ENCODE measurements around the gene UPK1B. TPM values are rescaled to one million over a fixed set of nuclear protein-coding genes. Genes with fewer than 3 reads are reported as not detected.
A peak's percentile ranks its signal among the peaks of the same experiment; 100 is the strongest.

Gene UPK1B
- total RNA-seq, 1 experiment from 2014 or later, result not detected

DNA sequence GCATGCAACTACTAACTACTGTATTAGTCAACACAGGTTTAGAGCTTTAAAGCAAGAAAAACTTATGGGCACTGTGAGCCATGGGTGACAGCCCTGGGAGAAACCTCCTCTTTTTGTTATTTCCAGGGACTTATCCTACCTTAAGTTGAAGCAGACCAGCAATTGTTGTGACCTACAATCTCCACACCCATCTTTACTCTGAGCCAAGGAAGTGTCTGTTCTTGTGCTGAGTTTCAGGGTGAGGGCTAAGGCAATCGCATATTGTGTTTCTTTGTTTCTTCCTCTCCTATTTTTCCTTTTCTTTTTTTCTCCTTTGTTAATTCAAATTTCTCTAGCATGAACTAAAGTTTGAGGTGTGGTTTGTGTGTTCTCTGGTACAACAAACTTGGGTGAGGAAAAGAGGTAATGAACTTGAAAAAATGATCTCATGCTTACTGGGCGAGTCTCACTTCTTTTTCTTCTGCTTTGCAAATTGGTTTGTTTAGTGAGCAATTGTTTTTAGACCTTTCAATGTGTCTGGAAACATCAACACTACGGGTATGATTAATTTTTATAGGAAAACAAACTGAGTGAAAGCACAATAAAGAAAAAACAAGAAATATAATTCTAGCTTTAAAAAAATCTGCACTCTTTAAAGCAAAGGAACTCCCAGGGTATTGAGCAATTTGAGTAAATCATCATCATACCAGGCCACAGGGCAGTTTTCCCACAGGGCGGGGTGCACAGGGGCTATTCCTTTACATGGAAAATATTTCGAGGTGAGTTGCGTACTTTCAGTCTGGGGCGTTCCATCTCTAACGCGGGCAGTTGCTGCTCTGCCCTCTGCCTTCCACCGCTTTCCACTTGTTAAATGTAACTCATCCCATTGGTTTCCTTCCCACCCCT is 2.7 kb downstream of the UPK1B start:
- DNase-seq (ENCODE audit: low read depth), result no peak

DNA sequence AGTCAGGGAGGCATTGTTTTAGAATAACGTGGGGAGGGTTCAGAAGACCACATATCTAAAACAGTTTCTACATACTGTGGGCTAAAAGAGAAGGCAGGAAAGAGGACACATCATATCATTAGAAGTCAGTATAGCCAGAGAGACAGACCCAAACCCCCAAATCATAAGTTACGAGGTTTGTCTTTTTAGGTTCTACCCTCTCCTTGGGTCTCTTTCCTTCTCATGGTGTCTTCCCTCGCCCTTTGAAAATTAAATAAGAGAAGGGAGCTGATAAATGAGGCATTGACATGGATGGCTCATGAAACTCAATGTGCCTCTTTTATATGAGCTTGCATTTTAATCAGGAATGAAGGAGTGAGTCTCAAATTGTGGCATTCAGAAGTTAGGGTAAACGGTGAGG is 3.4 kb downstream of the UPK1B start:
- DNase-seq (ENCODE audit: low read depth), result no peak

DNA sequence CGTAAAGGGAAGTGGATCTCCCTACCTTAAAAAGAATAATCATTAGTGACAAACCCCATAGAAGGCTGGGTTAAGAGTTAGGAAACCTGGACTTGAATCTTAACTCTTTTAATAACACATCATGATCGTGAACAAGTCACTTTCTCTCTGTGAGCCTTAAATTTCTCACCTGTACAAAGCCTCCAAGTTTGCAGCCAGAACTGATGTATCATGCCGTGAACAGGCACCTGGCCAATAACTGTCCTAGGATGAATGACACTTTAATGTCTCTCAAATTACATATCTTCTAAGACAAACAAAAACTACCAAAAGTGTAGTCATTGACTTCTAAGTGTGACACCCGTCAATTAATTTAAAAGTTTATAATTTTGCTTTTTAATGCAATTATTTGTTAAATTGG is 3.9 kb downstream of the UPK1B start:
- no peak for DNase-seq (ENCODE audit: low read depth)

- no peak for DNase-seq (ENCODE audit: low read depth)
Measured at GRCh38 chr3:119181765-119182164, 8.4 kb downstream of the UPK1B start.

- no peak for DNase-seq (ENCODE audit: low read depth)
Measured at GRCh38 chr3:119184111-119184510, 10.7 kb downstream of the UPK1B start.

DNA sequence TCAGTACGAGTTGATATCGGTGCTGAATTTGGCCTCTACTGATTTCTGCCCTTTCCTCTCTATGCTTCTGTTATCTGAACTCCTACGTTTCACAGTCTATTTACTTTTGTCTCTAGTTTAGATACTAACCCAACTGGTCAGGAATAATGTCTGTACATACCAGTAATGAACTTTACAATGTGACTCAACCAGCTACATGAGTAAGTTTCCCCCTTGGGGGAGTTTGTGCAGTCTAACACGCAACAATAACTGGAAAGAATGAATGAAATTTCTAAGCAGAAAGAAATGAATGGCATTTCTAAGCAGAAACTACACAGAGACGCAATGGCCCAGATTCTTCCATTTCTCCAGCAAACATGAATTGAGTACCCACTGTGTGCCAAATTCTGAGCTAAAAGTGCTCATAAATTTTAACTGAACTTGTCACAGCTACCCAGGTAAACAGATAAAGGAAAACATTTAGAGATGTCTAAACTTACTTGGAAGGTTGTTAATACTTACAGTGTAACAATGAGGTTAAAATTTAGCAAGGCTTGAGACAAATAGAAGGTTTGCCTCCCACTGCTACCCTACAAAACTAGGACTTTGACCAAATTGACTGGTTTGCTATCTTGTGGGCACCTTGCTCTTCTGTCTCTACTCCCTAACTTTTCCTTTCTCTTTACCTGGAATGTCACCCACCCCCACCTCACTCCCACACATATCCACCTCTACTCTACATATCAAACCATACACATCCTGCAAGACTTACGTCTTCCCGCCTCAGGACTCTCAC is 11.6 kb downstream of the UPK1B start:
- no peak for DNase-seq (ENCODE audit: low read depth)

- no peak for DNase-seq (ENCODE audit: low read depth)
Measured at GRCh38 chr3:119187266-119187665, 13.9 kb downstream of the UPK1B start.

- no peak for DNase-seq (ENCODE audit: low read depth)
Measured at GRCh38 chr3:119191800-119192199, 18.4 kb downstream of the UPK1B start.

DNA sequence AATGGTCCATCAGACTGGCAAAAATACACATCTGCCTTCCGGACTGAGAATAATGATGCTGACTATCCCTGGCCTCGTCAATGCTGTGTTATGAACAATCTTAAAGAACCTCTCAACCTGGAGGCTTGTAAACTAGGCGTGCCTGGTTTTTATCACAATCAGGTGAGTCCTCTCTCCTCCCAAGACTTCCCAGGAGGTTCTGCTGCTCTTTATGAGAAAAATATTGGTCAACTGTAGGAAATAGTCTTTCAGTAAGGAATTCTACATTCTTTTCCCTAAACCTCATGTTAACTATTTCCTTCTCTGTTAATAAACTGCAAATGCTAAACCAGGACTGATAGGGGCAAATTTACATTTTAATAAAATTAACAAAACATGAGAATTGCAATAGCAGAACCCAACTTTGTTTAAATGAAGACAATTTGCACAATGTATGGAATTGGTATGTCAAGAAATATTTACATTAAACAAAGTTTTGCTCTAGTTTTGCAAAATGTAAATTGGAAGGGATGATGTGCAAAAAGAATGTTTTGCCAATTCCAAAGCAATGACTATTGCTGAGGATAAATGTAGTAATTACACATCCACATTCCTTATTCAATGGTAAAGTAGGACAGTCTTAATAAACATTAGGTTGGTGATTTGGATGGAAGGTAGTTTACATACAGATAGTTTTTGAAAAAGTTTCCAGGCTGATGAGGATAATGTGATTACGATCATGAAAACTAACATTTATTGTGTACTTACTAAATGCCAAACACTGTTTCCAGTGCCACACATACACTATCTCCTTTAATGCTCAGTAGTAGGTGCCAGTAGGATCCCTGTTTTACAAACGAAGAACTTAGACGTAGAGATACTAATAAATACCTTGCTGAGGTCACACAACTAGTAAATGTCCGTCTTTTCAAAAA is 21.1 kb downstream of the UPK1B start:
- DNase-seq (ENCODE audit: low read depth), result no peak

DNA sequence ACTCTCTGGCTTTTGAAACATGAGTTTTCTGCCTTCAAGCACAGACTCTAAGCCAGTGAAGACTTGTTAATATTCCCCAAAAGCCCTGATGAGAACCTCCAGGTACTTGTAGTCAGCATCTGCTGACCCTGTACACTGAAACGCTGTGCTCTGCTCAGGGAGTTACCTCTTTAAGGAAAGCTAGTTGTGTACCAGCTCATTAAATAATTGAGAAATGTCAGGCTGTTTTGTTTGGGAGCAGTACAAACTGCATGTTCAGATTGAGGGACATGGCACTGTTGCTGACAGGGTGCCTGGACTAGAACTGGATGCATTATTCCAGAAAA is 21.7 kb downstream of the UPK1B start:
- no peak for DNase-seq (ENCODE audit: low read depth)

DNA sequence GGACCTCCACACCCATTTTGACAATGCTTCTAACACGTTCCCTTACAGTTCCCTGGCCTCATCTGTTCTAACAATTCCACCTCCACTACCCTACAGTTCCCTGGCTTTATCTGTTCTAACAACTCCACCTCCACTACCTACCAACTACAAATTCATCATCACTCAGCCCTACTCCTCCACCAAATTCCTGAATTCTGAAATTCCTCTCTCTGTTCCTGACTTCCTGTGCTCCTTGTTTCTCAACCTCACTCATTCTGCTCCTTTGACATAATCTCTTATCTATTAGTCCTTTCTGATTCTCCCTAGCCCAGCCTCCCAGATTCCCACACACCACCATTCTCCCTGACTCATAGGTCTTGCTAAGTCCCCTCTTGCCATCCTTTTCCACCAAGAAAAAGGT is 22.5 kb downstream of the UPK1B start:
- DNase-seq (ENCODE audit: low read depth), result peak; percentile 15

- DNase-seq (ENCODE audit: low read depth), result no peak
Measured at GRCh38 chr3:119205209-119205608, 31.8 kb downstream of the UPK1B start.

DNA sequence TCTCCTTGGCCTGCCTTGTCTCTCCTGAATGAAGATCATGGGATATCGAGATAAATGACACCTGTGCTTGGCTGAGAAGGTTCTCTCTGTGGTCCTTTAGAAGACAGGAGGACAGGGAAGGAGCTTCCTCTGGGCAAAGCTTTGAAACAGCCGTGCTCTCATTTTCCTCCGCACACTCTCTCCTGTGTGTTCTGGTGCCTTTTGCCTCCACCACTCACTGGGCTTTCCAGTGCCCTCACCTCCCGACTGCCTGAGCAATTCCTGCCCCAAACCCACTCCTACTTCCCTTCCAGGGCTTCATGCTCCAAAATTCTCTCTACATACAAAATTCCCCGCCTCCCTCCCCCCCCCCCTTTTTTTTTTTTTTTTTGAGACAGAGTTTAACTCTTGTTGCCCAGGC is 32.3 kb downstream of the UPK1B start:
- no peak for DNase-seq (ENCODE audit: low read depth)

GRCh38 chr3:119206611-119207511 is 33.5 kb downstream of the UPK1B start:
- no peak for DNase-seq (ENCODE audit: low read depth)

GRCh38 chr3:119207512-119207875 is 34.1 kb downstream of the UPK1B start:
- no peak for DNase-seq (ENCODE audit: low read depth)

DNA sequence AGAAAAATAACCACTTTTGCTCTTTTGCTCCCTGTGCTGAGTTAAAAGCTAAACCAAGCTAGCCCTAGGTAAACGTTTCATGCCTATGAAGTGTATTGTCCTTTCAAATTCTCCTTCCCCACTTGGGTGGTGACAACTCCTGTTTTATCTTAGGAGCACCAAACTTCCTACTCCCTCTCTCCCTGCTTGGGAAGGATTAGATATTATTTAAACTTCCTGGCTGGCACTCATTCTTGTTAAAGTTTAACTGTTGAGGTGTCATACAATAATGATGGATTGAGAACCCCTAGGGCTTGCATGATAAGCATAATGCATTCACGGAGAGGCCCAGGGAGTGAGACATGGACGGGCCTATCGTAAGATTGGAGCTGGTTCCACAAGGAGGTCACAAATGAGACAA is 37.8 kb downstream of the UPK1B start:
- DNase-seq (ENCODE audit: low read depth), result no peak

DNA sequence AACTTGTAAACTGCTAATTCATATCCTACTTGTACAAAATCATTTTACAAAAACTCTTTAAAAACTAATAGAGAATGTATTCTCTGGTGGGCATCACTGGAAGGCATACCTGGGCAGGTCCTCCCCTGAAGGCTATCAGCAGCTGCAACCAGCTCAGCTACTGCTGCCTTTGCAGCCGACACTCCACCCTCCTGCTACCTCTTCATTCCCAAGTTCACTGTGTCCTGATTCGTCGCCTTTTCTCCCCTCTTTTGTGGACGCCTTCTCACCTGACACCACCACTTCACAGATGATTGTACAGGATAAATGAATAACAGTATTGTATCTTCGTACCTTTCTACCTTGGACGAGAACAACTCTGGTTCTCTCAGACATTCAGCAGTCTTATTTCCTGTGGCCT is 38.4 kb downstream of the UPK1B start:
- no peak for DNase-seq (ENCODE audit: low read depth)

- no peak for DNase-seq (ENCODE audit: low read depth)
Measured at GRCh38 chr3:119219069-119219468, 45.7 kb downstream of the UPK1B start.

DNA sequence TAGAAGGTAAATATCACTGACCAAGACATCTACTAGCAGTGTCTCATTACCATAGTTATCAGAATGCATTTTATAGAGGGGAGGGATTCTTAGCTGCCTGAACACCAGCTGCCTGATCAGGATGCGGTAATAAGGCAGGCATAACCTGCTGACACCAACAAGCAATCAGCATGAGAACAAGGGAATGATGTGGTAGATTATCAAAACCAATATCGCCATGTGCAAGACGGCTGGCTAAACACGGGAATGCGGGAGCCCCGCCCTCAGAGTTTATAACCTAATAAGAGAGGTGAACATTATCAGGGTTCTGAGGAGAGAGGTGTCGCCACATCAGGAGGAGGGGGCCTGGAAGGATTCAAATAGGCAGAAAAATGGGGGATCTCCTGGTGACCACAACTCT is 46.8 kb downstream of the UPK1B start:
- DNase-seq (ENCODE audit: low read depth), result no peak

DNA sequence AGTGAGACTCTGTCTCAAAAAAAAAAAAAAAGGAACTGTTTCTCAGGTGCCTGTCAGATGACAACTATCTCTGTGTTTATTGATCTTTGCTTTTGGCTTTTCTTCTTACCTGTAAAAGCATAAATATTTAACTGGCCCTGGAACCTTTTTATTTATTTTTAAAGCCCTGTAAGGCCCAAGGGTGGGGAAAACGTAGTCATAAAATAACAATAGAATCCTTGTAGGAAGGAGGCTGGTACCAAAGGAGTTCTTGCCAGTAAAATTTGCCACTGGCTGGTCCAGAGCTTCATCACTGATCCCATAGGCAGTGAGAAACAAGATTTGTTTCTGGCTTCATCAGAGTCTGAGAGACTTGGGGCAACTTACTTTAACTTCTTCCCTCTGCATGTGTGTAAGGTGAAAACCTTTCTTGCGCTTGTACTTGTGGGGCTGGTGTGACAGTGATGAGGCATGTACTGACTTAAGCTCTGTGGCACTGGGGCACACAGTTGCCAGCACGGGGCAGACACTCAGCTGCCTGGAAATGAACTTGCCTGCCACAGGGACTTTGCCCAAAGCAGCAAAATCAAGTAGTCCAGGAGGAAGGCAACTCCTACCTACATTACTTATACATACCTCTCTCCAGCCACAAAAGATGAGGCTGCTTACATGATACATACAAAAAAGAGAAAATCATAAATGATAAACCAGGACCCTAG is 47.7 kb downstream of the UPK1B start:
- DNase-seq (ENCODE audit: low read depth), result no peak

Measured in HT1080 (cell line).